GM12878 (cell line): ENCODE measurements around the gene KIAA1671. TPM values are rescaled to one million over a fixed set of nuclear protein-coding genes. Genes with fewer than 3 reads are reported as not detected.

Experiments
- ATF7 ChIP-seq: fragments of 450-650 bp; IDR thresholded peaks from 2 replicates; pipeline ENCODE4 v1.6.1; 2016; ENCODE audit warnings: low read depth, mild to moderate bottlenecking
- BHLHE40 ChIP-seq, 2 experiments: fragments of 450-650 bp in 1 of 2; IDR thresholded peaks; 2 replicates each; pipeline ENCODE4 v1.6.1; 2011 to 2017; ENCODE audit warnings: low read depth in 2 of 2, borderline replicate concordance in 1 of 2, improper control_type of control experiment in 1 of 2, low read length in 1 of 2, mild to moderate bottlenecking in 1 of 2
- BRCA1 ChIP-seq: IDR thresholded peaks from 2 replicates; pipeline ENCODE4 v1.6.1; 2011; ENCODE audit warnings: low read depth, low read length, improper control_type of control experiment
- CBX5 ChIP-seq: sonication (generic); IDR thresholded peaks from 2 replicates; pipeline ENCODE4 v1.6.1; 2016; ENCODE audit warnings: low read depth, moderate library complexity, mild to moderate bottlenecking, inconsistent platforms
- E2F4 ChIP-seq: IDR thresholded peaks from 2 replicates; pipeline ENCODE4 v1.6.1; 2012; ENCODE audit warnings: low read depth, low read length, improper control_type of control experiment
- EED ChIP-seq: sonication (generic); IDR thresholded peaks from 2 replicates; pipeline ENCODE4 v1.6.1; 2016; ENCODE audit warnings: antibody characterized with exemption, low read depth
- EP300 ChIP-seq, 2 experiments: fragments of 150-350 bp in 1 of 2; IDR thresholded peaks; 2 replicates each; pipeline ENCODE4 v1.6.1; 2011 to 2012; ENCODE audit warnings: low read depth in 2 of 2, low read length in 2 of 2, borderline replicate concordance in 1 of 2, improper control_type of control experiment in 1 of 2, inconsistent platforms in 1 of 2; ENCODE audit not compliant: control insufficient read depth in 1 of 2
- IKZF2 ChIP-seq, 2 experiments: fragments of 450-650 bp; IDR thresholded peaks; 2 replicates each; pipeline ENCODE4 v1.6.1; 2017; ENCODE audit warnings: mild to moderate bottlenecking in 2 of 2, moderate library complexity in 2 of 2
- KDM1A ChIP-seq: fragments of 200-600 bp; sonication (generic); IDR thresholded peaks from 2 replicates; pipeline ENCODE4 v1.6.1; 2016; ENCODE audit warnings: borderline replicate concordance
- NFXL1 ChIP-seq: fragments of 450-650 bp; IDR thresholded peaks from 2 replicates; pipeline ENCODE4 v1.6.1; 2017; ENCODE audit warnings: antibody characterized with exemption, mild to moderate bottlenecking, borderline replicate concordance
- PAX8 ChIP-seq: fragments of 450-650 bp; IDR thresholded peaks from 2 replicates; pipeline ENCODE4 v1.6.1; 2017; ENCODE audit warnings: mild to moderate bottlenecking, moderate library complexity
- PBX3 ChIP-seq: IDR thresholded peaks from 2 replicates; pipeline ENCODE4 v1.6.1; 2011; ENCODE audit warnings: mild to moderate bottlenecking, low read depth, low read length, moderate library complexity; ENCODE audit not compliant: insufficient replicate concordance
- PML ChIP-seq: IDR thresholded peaks from 2 replicates; pipeline ENCODE4 v1.6.1; 2012; ENCODE audit warnings: low read length, inconsistent platforms
- RBBP5 ChIP-seq: fragments of 200-600 bp; sonication (generic); conservative IDR thresholded peaks from 2 replicates; pipeline ENCODE4 v1.6.1; 2016
- RELB ChIP-seq: fragments of 450-650 bp; IDR thresholded peaks from 2 replicates; pipeline ENCODE4 v1.6.1; 2017; ENCODE audit warnings: low read depth, mild to moderate bottlenecking, moderate library complexity
- STAT3 ChIP-seq: IDR thresholded peaks from 2 replicates; pipeline ENCODE4 v1.6.1; 2011; ENCODE audit warnings: low read depth, low read length, improper control_type of control experiment
- ZBTB40 ChIP-seq: fragments of 450-650 bp; IDR thresholded peaks from 2 replicates; pipeline ENCODE4 v1.6.1; 2016; ENCODE audit warnings: mild to moderate bottlenecking, moderate library complexity, borderline replicate concordance
- ZNF207 ChIP-seq: fragments of 450-650 bp; IDR thresholded peaks from 2 replicates; pipeline ENCODE4 v1.6.1; 2014; ENCODE audit warnings: antibody characterized with exemption, mild to moderate bottlenecking, borderline replicate concordance
- polyA plus RNA-seq, 11 experiments: library from polyadenylated mRNA; depleted of rRNA in 4 of 11; unstranded in 6 of 11; stranded (reverse) in 5 of 11; fragments of >200 nt; fragmentation: Nextera tagmentation in 4 of 11; fragmentation: Illumina TruSeq in 1 of 11; extraction: Ambion mirVana in 4 of 11; extraction: Trizol in 1 of 11; gene quantifications; 1 replicate in 1 of 11; 2 replicates in 10 of 11; pipeline versions ENCODE4 v1.2.1 to v1.2.3, GENCODE V29; 2011 to 2016; ENCODE audit warnings: inconsistent platforms in 2 of 11, missing spikeins in 2 of 11, low read depth in 1 of 11
- total RNA-seq, 4 experiments: library from RNA; depleted of rRNA in 3 of 4; stranded (reverse); fragments of >200 nt in 3 of 4; fragmentation: Illumina TruSeq in 1 of 4; extraction: Trizol in 1 of 4; gene quantifications; 2 replicates each; pipeline versions ENCODE4 v1.2.1 to v1.2.3, GENCODE V29; 2013 to 2021

The KIAA1671 gene
- total and polyA plus RNA-seq, 10 of the 15 experiments (the other 5 are each of a cell fraction or from before 2014, with no cell fraction given), result 0.05 to 2.7 (median 0.33) TPM

GRCh38 chr22:25085930-25086901 is 133.7 kb downstream of the KIAA1671 start (continued):
- TF ChIP-seq EP300 (IDR thresholded peaks at IDR 0.05; ENCODE audit: borderline replicate concordance in 1 of 2, control insufficient read depth in 1 of 2, low read depth in 2 of 2, low read length in 2 of 2) (no peak; a peak in 2 of 4 replicates), PML (no peak), ATF7 (peak; percentile 89), PBX3 (peak; percentile 25), RBBP5 (no peak), BRCA1 (no peak), KDM1A (no peak), PAX8 (no peak), RELB (peak; percentile 73), NFXL1 (no peak), BHLHE40 (IDR thresholded peaks at IDR 0.05; ENCODE audit: borderline replicate concordance in 1 of 2, low read depth in 2 of 2, low read length in 1 of 2) (peak; percentile 54 to 81; a peak in 3 of 4 replicates), IKZF2 (IDR thresholded peaks at IDR 0.05) (peak; percentile 80 to 88), ZBTB40 (no peak), E2F4 (no peak), EED (no peak), ZNF207 (no peak), STAT3 (0 out of 2 replicates have a peak, but pooled peaks have one; percentile 31), CBX5 (no peak)
